Peyer's patch (tissue), 4 donors: Measurements from ENCODE around the gene ELL2.

ENCODE experiments used
- POLR2A ChIP-seq, 2 donors: fragments of 450-650 bp; IDR thresholded peaks; one replicate each; pipeline ENCODE4 v1.5.1; 2017; ENCODE audit warnings: antibody characterized with exemption in 2 of 2, mild to moderate bottlenecking in 2 of 2, moderate library complexity in 2 of 2
- TF ChIP-seq, protein P1 (sequence below), 6 experiments: fragments of 450-650 bp in 4 of 6; fragments of 200-600 bp in 2 of 6; sonication (generic) in 1 of 6; IDR thresholded peaks; one replicate each; pipeline ENCODE4 v1.5.1; 2017 to 2019; ENCODE audit warnings: antibody characterized with exemption in 6 of 6, mild to moderate bottlenecking in 3 of 6, moderate library complexity in 1 of 6

DNA sequence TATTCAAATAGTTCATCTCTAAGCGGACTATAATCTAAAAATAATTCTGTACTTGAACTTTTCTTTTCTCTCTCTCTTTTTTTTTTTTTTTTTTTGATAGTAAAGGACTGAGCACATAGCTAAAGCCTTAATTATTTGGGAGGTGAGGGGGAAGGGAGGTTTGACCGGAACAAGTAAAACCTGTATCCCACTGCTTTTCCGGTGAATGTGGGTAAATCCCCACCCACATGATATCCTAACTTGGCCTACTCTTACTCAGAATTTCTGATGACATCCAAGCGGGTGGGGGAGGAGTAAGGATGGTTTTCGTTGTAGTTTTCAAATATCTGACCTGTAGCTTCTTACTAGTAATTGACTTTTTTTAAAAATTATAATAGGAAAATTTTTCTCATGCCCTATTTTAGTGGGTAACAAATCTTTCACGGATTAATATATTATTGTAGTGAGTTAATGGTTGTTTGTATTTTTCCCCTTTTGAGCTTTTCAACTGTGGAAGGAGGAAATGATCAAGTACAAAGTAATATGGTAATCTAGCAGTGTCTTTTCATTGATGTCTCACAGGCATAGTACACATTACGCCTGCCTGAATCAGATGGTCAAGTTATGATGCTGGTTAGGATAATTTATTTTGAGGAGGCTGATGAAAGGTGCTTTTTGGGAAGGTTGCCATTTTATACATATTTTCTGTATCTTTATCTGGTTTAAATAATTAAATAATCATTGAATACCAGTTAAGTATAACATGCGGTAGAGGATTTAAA, 2.2 kb upstream of the ELL2 start:
- TF ChIP-seq, protein P1, sequence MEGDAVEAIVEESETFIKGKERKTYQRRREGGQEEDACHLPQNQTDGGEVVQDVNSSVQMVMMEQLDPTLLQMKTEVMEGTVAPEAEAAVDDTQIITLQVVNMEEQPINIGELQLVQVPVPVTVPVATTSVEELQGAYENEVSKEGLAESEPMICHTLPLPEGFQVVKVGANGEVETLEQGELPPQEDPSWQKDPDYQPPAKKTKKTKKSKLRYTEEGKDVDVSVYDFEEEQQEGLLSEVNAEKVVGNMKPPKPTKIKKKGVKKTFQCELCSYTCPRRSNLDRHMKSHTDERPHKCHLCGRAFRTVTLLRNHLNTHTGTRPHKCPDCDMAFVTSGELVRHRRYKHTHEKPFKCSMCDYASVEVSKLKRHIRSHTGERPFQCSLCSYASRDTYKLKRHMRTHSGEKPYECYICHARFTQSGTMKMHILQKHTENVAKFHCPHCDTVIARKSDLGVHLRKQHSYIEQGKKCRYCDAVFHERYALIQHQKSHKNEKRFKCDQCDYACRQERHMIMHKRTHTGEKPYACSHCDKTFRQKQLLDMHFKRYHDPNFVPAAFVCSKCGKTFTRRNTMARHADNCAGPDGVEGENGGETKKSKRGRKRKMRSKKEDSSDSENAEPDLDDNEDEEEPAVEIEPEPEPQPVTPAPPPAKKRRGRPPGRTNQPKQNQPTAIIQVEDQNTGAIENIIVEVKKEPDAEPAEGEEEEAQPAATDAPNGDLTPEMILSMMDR (IDR thresholded peaks at IDR 0.05), result no peak
- no peak for TF ChIP-seq POLR2A (IDR thresholded peaks at IDR 0.05)
